8988T (cell line): ENCODE data around the gene NUAK1.

Experiments used
- DNase-seq: peaks from one replicate; pipeline ENCODE4 v3.0.0; 2011

Gene NUAK1

DNA sequence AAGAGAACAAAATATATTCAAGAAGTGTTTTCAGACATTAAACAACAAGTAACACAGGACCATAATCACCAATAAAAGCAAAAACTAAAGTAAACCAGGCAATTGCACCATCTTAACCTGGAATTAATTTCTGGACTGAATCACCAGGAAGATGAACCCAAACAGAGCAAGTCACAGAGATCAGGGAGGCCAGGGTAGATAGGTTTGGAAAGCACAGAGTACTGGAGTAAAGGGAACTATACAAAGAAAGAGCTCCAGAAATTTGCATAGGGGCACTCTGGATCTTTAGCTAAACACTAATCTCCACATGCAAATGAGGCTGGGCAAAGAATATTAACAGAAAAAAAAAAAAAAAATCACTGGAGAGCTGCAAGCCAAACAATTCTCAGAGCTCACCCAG is 84.7 kb downstream of the NUAK1 start:
- no peak for DNase-seq

DNA sequence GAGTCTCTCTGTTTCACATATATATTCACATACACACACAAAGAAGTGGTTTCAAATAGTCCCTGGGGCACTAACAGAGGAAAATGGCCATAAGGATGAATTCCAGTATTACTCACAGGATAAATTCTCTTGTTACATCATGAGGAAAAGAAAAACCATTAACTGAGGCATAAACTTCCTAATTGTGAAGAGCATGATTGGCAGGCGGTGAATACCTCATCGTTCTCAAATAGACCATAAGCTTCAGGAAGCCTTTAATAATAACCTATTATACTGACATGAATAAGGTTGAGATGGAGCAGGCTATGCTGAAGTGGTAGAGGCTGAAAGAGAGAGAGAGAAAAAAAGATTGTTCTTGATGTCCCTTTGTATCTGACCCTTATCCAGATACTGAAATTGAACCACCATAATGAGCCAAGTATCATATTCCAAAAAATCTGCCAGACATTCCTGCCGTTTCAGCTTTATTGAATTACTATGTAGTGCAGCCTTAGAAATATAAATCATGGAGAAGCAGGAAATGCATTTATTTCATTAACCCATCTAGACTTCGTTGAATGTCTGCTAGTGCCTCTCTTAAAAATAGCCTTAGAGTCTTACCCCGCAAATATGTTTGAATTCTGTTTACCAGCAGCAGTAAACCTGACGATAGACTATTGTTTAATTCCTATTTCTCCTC is 86.8 kb downstream of the NUAK1 start:
- no peak for DNase-seq

DNA sequence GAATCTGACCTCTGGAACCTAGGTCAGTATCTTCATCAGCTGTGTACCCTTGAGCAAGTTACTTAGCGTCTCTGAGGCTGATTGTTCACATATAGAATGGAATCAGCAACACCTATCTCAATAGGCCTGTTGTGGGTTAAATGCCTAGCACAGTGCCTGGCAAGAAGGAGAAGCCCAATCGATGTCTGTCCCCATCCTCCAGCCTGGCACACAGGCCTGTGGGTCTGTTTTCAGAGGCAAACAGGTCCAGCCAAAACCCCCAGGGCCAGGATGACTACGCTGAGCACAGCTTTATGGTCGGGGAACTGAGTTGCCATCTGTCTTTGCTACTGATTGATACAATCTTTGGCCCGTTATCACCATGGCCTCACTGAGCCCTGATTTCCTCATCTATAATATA is 89.2 kb downstream of the NUAK1 start:
- DNase-seq, result no peak

DNA sequence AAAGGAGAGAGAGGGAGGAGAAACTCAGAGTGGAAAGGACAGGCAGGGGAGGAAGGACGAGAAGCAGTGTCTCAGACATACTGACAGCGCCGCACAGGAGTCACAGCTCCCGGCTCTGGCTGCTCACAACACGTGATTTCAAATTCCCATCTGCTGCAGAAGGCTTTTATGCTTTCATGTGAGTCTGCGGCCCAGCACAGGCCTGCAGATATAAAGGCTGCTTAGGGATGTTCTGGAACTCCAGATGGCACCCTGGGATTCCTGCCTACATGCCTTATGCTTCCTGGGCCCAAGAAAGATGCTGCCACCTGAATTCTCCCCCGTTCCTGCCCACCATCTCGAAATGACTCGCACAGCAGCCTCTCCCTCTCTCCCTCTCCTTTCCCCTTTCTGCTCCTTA is 89.6 kb downstream of the NUAK1 start:
- DNase-seq, result no peak

DNA sequence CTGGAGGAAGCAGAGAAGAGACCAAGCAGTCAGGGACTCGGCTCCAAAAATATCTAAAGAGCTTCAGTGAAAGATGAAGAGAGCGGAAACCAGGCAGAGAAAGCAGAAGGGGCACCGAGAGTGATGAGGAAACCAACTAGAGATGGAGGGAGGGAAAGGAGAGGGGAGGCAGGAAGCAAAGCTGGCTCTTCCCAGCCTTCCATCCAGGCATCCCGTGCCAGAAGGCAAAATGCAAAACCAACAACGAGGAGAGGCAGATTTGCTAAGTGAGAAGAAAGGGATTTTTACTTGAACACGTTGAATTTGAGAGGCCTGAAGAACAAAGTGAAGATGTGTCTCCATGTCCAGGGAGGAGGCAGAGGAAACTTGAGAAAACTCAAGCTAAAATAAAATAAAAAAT is 90.1 kb downstream of the NUAK1 start:
- no peak for DNase-seq

DNA sequence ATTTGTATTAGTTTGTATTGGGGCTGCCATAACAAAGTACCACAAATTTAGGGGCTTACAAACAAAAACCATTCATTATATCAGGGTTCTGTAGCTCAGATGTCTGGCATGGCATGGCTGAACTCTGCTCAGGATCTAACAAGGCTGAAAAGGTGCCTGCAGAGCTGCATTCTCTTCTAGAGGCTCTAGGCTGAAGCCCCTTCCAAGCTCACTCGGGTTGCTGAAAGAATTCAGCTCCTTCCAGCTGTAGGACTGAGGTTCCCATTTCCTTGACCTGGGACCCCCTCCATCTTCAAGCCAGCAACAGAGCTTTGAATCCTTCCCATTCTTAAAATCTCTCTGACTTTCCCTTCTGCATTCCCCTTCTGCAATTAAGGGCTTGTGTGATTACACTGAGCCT is 90.7 kb downstream of the NUAK1 start:
- no peak for DNase-seq

DNA sequence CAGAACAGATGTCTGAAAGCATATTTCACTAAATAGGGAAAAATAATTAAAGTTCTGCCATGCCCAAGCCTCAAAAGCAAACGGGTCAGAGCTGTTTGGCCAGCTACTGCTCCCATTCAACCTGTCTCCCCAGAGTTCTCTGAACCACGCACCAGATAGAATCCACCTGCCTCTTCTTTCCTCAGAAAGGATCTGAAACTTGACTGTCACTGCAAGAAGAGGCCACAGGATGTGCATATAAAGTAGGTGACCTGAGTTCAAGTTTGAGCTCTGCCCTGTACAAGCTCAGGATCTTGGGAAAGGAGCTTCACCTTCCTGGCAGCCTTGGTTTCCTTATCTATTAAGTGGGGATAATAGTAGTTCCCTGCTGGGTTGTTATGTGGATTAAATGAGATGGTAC is 91.8 kb downstream of the NUAK1 start:
- no peak for DNase-seq

DNA sequence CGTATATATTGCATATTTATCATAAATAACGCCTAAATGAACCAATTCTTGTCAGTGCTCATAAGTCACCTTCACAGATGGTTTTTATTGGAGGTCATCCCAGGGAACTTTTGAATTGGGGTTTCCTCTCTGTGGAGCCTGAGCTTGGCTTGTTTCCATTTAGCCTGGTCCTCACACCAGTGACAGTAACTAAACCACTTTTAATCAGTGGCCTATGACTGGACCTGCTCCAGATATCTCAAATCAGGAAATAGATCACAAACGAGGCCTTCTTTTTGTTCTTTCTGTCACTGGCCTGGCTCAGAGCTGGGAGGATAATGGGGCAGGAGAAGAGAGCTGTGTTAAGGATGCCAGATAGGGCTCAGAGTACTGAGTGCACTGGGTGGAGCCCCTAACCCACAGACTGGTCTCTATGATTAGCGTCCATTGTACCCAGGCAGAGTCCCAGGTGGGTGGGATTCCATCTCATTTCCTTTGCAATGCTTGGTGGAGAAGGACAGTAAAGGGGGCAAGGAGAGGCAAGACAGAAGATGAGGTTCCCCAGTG is 92.4 kb downstream of the NUAK1 start:
- DNase-seq, result no peak

DNA sequence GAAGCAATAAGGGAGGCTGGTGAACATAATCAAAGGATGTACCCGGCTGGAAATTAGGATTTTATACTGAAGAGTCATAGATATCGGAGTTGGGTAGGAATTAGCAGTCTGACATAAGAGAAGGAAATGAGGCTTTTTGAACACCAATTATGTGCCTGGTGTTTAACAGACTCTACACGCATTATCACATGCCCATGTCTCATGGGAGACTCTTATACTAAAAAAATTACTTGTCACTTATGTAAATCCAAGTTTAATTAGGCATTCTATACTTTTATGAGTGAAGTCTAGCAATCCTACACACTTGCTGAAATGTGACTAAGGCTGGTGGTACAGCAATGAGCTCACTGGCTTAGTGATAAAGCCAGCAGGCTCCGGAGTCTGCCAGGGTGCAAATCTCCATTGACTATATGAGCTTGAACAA is 93.5 kb downstream of the NUAK1 start:
- no peak for DNase-seq

DNA sequence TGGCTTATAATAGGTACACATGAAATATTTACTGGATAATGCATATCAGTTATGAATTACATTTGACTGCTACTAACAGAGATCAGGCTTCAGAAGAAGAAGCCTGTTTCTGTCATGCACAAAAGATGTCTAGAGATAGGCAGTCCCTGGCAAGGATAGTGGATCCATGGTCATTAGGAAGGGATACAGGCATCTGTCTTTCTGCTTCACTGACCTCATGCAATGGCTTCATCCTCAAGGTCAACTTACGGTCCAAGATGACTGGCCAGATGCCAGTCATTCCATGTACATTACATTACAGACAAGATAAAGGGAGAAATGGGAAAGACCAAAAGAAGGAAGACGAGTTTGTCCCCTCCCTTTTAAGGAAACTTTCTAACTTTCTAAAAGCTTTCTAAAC is 94.0 kb downstream of the NUAK1 start:
- no peak for DNase-seq

DNA sequence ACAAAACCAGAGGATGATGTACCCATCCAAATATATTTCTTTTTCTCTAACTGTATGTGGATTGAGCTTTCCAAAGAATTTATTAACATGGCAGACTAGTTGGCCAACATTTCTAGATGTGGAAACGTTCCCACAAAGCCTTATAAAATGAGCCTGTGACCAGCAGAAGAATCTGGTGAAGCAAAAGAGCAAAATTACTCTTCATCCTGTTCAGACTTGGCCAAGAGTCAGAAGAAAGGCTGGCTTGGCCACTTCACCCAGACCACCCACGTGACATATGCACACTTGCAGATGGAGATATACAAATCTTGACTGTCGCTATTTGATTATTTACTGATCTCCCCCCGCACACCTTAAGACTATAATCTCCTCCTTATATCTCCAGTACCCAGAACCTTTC is 96.7 kb downstream of the NUAK1 start:
- no peak for DNase-seq

DNA sequence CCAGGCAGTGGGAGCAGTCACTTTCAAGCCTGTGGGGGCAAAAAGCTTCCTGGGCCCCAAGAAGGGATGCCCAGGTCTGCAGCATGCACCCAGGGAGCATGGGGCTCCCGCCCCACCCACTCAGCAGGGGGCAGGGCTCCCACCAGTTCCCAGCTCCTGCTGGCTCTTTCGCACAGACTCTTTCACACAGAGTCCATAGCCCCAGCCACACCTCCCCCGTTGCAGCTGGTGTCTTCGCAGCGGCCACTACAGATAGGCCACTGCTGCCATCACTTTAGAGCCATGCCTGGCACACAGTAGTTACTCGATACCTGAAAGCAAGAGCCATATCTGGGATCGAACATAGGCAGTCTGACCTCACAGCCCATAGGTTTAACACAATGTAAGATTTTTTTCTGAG is 98.2 kb downstream of the NUAK1 start:
- DNase-seq, result no peak

DNA sequence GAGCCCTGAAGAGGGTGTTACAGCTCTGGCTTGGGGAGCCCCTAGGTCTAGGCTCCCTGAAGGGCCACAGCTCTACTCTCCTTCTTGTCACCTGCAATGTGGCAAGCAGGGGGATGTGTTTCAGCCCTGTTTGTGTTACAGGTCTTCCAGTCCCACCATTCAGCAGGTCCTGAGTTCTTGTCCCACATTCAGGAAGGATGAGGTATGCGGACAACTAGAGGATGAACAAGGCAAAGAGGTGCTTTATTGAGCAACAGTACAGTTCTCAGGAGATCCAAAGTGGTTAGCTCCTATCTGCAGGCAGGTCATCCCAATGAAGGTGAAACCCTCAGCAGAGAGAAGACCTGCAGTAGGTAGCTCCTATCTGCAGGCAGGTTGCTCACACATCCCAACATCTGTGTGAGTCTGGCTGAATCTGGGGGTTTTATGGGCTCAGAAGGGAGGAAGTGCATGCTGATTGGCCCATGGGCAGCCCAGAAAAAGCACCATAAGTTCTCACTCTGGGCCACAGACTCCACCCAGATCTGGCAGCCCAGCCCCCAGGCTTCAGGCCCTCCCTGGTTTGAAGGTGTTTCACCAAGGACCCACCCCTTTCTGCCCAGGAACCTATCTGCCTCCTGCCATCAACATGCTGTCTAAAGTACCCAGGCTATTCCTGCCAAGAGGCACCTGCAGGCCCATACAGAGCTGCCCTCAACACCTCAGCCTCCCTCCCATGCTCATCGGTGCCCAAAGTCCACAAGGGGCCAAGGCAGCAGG is 98.9 kb downstream of the NUAK1 start:
- no peak for DNase-seq

DNA sequence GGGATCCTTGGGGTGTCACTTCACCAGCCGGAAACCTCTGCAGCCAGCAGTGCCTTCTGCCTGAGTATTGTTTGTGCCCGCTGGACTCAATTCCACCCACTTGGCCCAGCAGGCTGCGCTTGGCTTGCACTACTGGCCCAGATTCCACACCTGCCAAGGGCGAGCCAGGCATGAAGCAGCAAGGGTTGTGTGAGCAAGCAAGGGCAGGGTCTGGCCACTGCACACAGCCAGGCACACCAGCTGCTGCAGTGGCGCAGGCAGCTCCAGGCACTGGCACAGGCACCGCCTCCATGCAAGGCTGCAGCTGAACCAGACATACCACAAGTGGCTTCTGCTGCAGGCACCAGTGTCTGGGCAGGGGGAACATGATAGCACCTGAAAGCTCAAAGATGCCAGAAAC is 99.5 kb downstream of the NUAK1 start:
- DNase-seq, result no peak

DNA sequence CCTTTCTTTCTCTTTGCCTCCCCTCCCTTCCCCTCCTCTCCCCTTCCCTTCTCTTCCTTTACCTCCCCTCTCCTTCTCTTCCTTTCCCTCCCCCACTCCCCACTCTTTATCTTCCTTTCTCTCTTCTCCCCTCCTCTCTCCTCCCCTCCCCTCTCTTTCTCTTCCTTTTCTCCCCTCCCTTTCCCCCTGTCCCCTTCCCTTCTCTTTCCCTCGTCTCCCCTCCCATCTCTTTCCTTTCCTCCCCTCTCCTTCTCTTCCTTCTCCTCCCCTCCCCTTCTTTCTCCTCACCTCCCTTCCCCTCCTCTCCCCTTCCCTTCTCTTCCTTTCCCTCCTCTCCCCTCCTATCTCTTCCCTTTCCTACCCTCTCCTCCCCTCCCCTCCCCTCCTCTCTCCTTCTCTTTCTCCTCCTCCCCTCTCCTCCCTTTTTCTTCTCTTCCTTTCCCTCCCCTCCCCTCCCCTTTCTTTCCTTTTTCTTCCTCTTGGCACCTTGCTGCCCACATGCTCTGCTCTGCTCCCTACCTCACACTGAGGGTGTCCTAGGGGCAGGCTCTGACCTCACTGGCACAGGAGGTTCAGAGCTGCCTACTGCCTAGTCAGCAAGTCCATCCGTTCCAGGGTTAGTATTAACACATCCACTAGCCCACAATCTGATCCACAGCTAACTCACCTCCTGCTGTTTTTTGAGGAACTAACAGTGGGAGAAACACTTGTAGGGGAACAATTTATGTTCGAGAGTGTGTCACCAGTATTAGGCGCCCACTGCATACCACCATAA is 101.0 kb downstream of the NUAK1 start:
- no peak for DNase-seq

DNA sequence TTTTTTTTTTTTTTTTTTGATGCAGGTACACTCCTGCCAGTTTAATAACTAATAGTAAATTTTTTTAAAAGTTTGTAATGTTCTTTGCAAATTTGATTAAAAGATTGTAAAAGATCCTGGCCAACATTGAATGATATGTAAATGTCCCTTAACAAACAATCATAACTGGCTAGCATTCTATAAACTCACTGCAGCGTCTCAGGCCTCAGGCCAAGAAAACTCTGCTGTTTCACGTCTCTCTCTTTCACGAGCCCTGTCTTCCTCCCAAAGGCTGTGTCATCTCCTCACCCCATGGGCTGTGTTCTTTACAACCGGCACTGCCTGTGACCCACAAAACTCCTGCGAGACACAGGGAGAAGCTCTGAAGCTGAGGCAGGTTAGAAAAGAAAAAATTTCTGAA is 103.3 kb downstream of the NUAK1 start:
- DNase-seq, result no peak

DNA sequence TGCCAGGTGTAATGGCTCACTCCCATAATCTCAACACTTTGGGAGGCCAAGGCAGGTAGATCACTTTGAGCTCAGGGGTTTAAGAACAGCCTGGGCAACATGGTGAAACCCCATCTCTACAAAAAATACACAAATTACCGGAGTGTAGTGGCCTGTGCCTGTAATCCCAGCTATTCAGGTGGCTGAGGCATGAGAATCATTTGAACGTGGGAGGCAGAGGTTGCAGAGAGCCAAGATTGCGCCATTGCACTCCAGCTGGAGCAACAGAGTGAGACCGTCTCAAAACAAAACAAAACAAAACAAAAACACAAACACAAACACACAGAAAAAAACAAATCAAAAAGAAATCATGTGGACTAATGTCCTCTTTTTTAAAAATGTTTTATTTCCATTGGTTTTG is 104.4 kb downstream of the NUAK1 start:
- DNase-seq, result no peak

DNA sequence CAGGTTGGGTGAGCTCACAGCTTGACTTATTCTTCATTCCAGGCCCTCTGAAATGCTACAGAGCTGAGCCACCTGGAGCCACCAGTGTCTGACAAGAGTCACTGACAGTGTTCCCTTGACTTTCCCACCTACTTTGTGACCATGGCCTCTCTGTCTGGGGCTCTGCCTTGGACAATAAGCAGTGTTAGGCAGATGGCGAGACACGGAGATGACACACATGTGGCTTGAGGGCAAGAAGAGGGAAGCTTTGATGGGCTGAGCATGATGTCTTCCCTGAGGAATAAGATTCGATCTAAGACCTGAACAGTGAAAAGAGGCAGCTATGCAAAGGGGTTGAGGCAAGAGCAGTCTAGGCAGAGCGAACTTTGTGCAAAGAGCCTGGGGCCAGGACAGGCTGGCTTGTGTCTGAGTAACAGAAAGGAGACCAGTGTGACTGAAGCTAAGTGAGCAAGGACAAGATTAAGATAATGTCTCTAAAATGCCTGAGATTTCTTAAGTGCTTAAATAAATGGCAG is 105.5 kb downstream of the NUAK1 start:
- DNase-seq, result no peak

DNA sequence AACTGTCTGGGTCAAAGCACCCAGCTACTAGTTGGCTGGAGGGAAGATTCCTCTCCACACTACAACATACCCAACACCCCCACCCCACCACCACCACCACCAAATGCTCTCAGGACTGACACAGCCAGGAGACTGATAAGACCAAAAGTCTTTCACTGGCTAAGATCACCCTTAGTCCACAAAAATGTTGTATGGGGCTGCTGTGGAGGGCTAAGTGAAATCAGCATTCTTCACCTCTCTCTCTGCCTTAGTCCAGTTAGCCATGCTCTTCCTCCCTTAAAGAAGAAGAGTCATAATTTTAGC is 106.2 kb downstream of the NUAK1 start:
- no peak for DNase-seq

DNA sequence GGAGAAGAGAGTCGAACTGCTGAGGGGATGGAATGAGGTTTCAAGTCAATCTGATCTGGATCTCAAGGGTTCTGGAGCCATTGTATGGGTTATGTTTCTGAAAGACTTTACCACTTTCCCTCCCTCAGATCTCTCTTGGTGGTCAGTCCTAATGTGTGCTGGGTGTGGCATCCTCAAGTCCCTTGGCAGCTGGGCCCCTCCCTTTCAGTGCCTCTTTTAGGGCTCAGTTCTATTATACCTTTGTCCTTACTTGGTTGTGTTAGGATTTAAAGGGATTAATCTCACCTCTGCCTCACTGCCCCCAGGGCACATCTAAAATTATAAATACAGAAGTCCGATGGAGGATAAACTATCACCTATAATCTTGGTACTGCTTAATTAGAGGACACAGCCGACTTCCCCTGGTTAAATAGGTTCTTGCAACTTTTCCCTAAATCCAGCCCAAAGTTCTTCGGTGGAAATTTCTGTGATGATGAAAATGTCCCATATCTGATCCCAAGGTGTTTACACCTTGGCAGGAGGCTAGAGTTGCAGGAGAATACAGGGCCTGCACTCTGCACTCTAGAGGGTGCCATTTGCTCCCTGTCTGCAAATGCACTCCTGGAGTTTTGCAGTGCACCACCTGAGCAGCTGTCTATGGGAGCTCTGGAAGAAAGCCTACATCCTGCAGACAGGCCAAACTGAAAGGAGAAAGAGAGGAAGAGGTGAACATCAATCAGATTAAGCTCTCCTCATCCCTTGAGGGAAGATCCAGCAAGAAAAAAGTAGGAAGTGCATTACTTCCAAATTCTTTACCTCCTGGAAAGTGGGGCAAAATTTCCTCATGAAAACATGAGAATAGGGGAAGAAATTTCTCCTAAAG is 106.8 kb downstream of the NUAK1 start:
- no peak for DNase-seq

DNA sequence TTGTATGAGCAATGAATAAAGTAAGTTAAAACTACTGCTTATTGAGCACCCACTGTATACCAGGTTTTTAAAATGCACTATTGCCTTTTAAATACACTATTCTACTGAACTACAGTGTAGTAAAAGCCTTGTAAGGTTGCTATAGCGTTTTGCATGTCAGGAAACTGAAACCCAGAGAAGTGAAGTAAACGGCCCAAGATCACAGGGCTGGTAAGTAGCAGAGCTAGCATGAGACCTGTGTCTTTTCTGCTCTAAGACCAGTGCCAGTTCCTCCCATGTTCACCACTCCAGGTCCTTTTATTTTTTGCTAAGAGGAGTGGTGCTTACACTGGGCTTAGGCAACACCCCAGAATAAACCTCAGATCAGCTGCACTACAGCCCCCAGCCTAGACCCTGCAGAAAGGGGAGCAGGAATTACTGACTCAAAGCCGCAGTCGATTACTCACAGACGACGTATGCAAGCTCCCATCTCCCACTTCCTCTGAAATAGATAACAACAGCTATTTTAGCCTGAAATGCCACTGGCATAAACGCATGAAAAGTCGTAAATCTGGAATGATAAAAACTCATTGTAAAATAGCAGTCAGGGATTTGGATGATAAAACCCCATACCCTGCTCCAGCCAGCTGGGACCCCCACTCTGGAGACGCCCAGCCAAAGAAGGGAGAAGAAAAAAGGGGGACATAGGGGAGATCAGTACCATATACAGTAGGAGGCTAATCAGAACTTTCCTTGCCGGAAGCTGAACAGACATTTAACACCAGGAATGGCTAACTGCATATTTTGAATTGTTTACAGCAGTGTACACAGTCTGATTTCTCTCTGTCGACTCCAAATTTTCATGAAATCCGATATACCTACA is 108.3 kb downstream of the NUAK1 start:
- DNase-seq, result peak; percentile 20

DNA sequence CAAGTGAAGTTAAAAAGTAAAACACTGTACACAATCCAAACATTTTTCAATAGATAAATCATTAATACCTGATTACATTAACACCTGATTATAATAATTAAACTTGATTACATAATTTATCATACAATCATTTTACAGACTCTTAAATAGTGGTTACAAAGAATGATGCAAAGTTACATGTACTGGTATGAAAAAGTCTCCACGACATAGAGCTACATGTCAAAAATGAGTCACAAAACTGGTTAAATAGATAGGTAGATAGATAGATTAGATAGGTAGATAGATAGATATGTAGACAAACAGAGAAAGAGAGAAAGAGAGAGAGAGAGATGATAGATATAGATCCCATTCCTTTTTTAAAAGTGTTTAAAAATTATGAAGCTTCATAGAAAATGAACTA is 109.2 kb downstream of the NUAK1 start:
- no peak for DNase-seq
